Measurements from ENCODE around the gene ERGIC3.

DNA sequence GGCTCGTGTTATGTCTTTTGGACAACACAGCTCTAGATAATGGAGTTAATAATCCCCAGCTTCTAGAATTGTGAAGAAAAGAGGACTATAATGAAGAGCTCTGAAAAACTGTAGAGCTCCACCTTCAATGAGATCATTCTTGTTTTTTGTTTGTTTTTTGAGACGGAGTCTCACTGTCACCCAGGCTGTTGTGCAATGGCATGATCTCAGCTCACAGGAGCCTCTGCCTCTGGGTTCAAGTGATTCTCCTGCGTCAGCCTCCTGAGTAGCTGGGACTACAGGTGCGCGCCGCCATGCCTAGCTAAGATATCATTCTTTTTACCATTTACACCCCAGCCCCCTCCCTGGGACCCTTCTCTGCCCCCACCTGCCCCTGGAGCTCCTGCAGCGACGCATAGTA is 36.6 kb downstream of the ERGIC3 start:
- TF ChIP-seq, protein P1, sequence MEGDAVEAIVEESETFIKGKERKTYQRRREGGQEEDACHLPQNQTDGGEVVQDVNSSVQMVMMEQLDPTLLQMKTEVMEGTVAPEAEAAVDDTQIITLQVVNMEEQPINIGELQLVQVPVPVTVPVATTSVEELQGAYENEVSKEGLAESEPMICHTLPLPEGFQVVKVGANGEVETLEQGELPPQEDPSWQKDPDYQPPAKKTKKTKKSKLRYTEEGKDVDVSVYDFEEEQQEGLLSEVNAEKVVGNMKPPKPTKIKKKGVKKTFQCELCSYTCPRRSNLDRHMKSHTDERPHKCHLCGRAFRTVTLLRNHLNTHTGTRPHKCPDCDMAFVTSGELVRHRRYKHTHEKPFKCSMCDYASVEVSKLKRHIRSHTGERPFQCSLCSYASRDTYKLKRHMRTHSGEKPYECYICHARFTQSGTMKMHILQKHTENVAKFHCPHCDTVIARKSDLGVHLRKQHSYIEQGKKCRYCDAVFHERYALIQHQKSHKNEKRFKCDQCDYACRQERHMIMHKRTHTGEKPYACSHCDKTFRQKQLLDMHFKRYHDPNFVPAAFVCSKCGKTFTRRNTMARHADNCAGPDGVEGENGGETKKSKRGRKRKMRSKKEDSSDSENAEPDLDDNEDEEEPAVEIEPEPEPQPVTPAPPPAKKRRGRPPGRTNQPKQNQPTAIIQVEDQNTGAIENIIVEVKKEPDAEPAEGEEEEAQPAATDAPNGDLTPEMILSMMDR (IDR thresholded peaks at IDR 0.05; ENCODE audit: low read depth, low read length, poor library complexity, severe bottlenecking) = no peak
- TF ChIP-seq EZH2phosphoT487 (IDR thresholded peaks at IDR 0.05; ENCODE audit: borderline replicate concordance, low read length) = no peak
